ENCODE measurements around the gene ERFE.

DNA sequence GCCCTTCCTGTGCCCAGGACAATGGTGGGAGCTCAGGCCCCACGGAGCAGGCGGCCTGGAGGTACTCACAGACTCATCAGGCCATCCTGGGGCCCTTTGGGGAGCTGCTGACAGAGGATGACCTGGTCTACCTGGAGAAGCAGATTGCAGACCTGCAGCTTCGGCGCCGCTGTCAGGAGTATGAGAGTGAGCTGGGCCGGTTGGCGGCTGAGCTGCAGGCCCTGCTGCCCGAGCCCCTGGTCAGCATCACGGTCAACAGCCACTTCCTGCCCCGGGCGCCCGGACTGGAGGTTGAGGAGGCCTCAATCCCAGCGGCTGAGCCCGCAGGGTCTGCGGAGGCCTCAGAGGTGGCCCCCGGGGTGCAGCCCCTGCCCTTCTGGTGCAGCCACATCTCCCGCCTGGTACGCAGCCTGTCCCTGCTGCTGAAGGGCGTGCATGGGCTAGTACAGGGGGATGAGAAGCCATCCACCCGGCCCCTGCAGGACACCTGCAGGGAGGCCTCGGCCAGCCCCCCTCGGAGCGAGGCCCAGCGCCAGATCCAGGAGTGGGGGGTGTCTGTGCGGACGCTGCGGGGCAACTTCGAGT is 28.6 kb upstream of the ERFE start:
- TF ChIP-seq EZH2 (IDR thresholded peaks at IDR 0.05; ENCODE audit: insufficient read depth, poor library complexity, severe bottlenecking) (no peak), EZH2phosphoT487 (IDR thresholded peaks at IDR 0.05; ENCODE audit: insufficient read depth, low read depth) (no peak)
